H1 (cell line): Measurements from ENCODE around the gene SLC8A3. TPM values are rescaled to one million over a fixed set of nuclear protein-coding genes. Genes with fewer than 3 reads are reported as not detected.

Source experiments
- CEBPB ChIP-seq: IDR thresholded peaks from 2 replicates; pipeline ENCODE4 v1.6.1; 2012; ENCODE audit warnings: low read depth, low read length
- E2F6 ChIP-seq: IDR thresholded peaks from 2 replicates; pipeline ENCODE4 v1.6.1; 2012; ENCODE audit warnings: inconsistent platforms
- EP300 ChIP-seq, 2 experiments: IDR thresholded peaks; 1 replicate in 1 of 2; 2 replicates in 1 of 2; pipeline ENCODE4 v1.6.1; 2011 to 2012; ENCODE audit warnings: low read depth in 2 of 2, low read length in 2 of 2, mild to moderate bottlenecking in 2 of 2, borderline replicate concordance in 1 of 2, inconsistent platforms in 1 of 2, moderate library complexity in 1 of 2
- MAFK ChIP-seq: IDR thresholded peaks from 2 replicates; pipeline ENCODE4 v1.6.1; 2012; ENCODE audit warnings: low read depth, mild to moderate bottlenecking, improper control_type of control experiment, low read length
- POLR2A ChIP-seq, 2 experiments: IDR thresholded peaks; 1 replicate in 1 of 2; 2 replicates in 1 of 2; pipeline ENCODE4 v1.6.1; 2011; ENCODE audit warnings: low read depth in 2 of 2, low read length in 2 of 2, mild to moderate bottlenecking in 2 of 2; ENCODE audit errors: control extremely low read depth in 1 of 2
- RAD21 ChIP-seq, 2 experiments: IDR thresholded peaks in 1 of 2; conservative IDR thresholded peaks in 1 of 2; 2 replicates each; pipeline ENCODE4 v1.6.1; 2011; ENCODE audit warnings: low read depth in 2 of 2, low read length in 2 of 2, improper control_type of control experiment in 1 of 2, inconsistent platforms in 1 of 2, mild to moderate bottlenecking in 1 of 2, moderate library complexity in 1 of 2
- SIX5 ChIP-seq: IDR thresholded peaks from 2 replicates; pipeline ENCODE4 v1.6.1; 2011; ENCODE audit warnings: mild to moderate bottlenecking, low read depth, low read length
- SP4 ChIP-seq: IDR thresholded peaks from 2 replicates; pipeline ENCODE4 v1.6.1; 2012; ENCODE audit warnings: low read length, inconsistent platforms
- SUZ12 ChIP-seq: fragments of 200-600 bp; sonication (generic); IDR thresholded peaks from 2 replicates; pipeline ENCODE4 v1.6.1; 2012; ENCODE audit warnings: mild to moderate bottlenecking, inconsistent platforms, low read length, moderate library complexity, mixed read lengths
- polyA plus RNA-seq, 7 experiments: library from polyadenylated mRNA; depleted of rRNA in 3 of 7; stranded (reverse) in 5 of 7; unstranded in 2 of 7; fragments of >200 nt in 5 of 7; fragments of 200-250 nt in 2 of 7; gene quantifications; 1 replicate in 5 of 7; 2 replicates in 1 of 7; 4 replicates in 1 of 7; pipeline versions ENCODE4 v1.2.1 to v1.2.3, GENCODE V29; 2011 to 2013; ENCODE audit warnings: missing spikeins in 2 of 7, mixed read lengths in 2 of 7
- total RNA-seq: library from RNA; stranded (reverse); fragmentation: NEBNext Ultra II Directional; extraction: Animal tissue kit (Norgen Biotek cat#: 25700); gene quantifications from 2 replicates; pipeline ENCODE4 v1.2.1, GENCODE V29; 2021

The SLC8A3 gene
- total and polyA plus RNA-seq, 2 of the 8 experiments (the other 6 are each of a cell fraction or from before 2014, with no cell fraction given), result 0.38 to 1.1 TPM

DNA sequence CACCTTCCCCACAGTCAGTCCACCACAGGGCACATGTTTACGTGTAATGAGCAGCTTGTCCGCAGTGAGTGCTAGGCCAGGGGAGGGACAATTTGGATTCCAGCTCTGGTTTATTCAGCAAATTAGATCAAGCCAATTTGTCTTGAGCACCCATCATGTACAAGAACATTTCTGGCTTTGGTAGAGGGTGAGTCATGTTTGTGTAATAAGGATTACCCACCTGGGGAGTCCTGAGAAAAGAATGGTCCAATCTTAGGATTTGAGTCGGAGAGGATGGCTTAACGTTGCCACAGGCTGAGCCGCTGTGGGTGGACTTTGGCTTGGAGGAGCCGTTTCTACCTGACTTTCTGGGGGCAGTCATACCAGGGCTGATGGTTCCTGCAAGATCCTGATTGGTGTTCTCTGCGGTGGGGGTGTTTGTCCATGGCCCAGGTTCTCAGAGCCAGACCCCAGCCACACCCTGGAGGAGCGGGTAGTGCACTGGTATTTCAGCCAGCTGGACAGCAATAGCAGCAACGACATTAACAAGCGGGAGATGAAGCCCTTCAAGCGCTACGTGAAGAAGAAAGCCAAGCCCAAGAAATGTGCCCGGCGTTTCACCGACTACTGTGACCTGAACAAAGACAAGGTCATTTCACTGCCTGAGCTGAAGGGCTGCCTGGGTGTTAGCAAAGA is 165.8 kb downstream of the SLC8A3 start (continued):
- no peak for TF ChIP-seq RAD21 (IDR thresholded peaks at IDR 0.05 in 1 of 2, conservative IDR thresholded peaks at IDR 0.05 in 1 of 2; ENCODE audit: low read depth in 2 of 2, low read length in 2 of 2)
- TF ChIP-seq SP4, result no peak
- no peak for TF ChIP-seq MAFK
- TF ChIP-seq SIX5, result no peak
- no peak for TF ChIP-seq POLR2A (IDR thresholded peaks at IDR 0.05; ENCODE audit: control extremely low read depth in 1 of 2, low read depth in 2 of 2, low read length in 2 of 2)
- TF ChIP-seq CEBPB, result no peak
- TF ChIP-seq E2F6, result no peak
- no peak for TF ChIP-seq SUZ12
- no peak for TF ChIP-seq EP300 (IDR thresholded peaks at IDR 0.05; ENCODE audit: borderline replicate concordance in 1 of 2, low read depth in 2 of 2, low read length in 2 of 2)
- TF ChIP-seq, all 59 proteins: peak for 0
